Bronchial epithelial cell (primary cell): ENCODE data around the gene GPR62. TPM values are rescaled to one million over a fixed set of nuclear protein-coding genes. Genes with fewer than 3 reads are reported as not detected.

Experiments used
- DNase-seq: peaks from one replicate; pipeline ENCODE4 v3.0.0-alpha.2; 2010; ENCODE audit warnings: low read depth
- FAIRE-seq: peaks from 2 replicates; lab custom pipeline; 2011; peaks lifted over from hg19 to GRCh38; lab: Jason Lieb, UNC
- H3K27me3 ChIP-seq: 2 replicates; pipeline ENCODE4 v1.5.1; 2011; ENCODE audit warnings: low read length; ENCODE audit not compliant: control insufficient read depth, insufficient read depth
- H3K36me3 ChIP-seq: 2 replicates; pipeline ENCODE4 v1.5.1; 2011; ENCODE audit warnings: low read length; ENCODE audit not compliant: control insufficient read depth, insufficient read depth
- H3K4me3 ChIP-seq: 2 replicates; pipeline ENCODE4 v1.5.1; 2011; ENCODE audit warnings: mild to moderate bottlenecking, low read depth, low read length, control low read depth
- CTCF ChIP-seq: IDR thresholded peaks from 2 replicates; pipeline ENCODE4 v1.5.1; 2011; ENCODE audit warnings: mild to moderate bottlenecking, moderate library complexity, low read length, control low read depth, inconsistent platforms; ENCODE audit not compliant: insufficient read depth, severe bottlenecking
- total RNA-seq: library from RNA; depleted of rRNA; stranded (reverse); fragments of >200 nt; gene quantifications from 2 replicates; pipeline ENCODE4 v1.2.1, GENCODE V29; 2014

GPR62 gene
- total RNA-seq, 1 donor from 2014 or later: not detected

- no peaks in the 10 kb centered on the region for H3K27me3 ChIP-seq
- no peak for FAIRE-seq
- no peak overlapping the region for H3K4me3 ChIP-seq
- DNase-seq: no peak
- no peak for TF ChIP-seq CTCF
- H3K36me3 ChIP-seq: no peaks in the 10 kb centered on the region
These were observed 51.6 kb downstream of the GPR62 start for GRCh38 chr3:52006820-52007133.

Other genes with a start within 250 kb of the GPR62 start
- gene GRM2, start 248.3 kb upstream of the GPR62 start, total RNA-seq: under 0.01 TPM in 2 replicates
- not detected in 2 replicates for gene IQCF6, start 176.1 kb upstream of the GPR62 start, total RNA-seq
- gene IQCF2, start 93.8 kb upstream of the GPR62 start, total RNA-seq: not detected in 2 replicates
- 0.53 TPM in 1 of 2 replicates, not detected in the other for gene IQCF5, start 79.8 kb upstream of the GPR62 start, total RNA-seq
- not detected in 2 replicates for gene IQCF1, start 52.0 kb upstream of the GPR62 start, total RNA-seq
- gene RRP9, start 13.5 kb upstream of the GPR62 start, total RNA-seq: 27.1 and 70.8 TPM in 2 replicates
- 3.6 and 5.0 TPM in 2 replicates for gene PARP3, start 13.0 kb upstream of the GPR62 start, total RNA-seq
- 15.3 and 25.0 TPM in 2 replicates for gene PCBP4, start 12.1 kb downstream of the GPR62 start, total RNA-seq
- gene ABHD14B, start 18.7 kb downstream of the GPR62 start, total RNA-seq: 17.7 and 18.4 TPM in 2 replicates
- 0.79 and 2.3 TPM in 2 replicates for gene ABHD14A, start 19.7 kb downstream of the GPR62 start, total RNA-seq
- gene ACY1, start 28.2 kb downstream of the GPR62 start, total RNA-seq: 69.2 and 81.3 TPM in 2 replicates
- gene RPL29, start 40.5 kb downstream of the GPR62 start, total RNA-seq: 1,196 and 1,940 TPM in 2 replicates
- gene DUSP7, start 101.2 kb downstream of the GPR62 start, total RNA-seq: 38.2 and 42.4 TPM in 2 replicates
- 1.8 and 3.3 TPM in 2 replicates for gene POC1A, start 199.0 kb downstream of the GPR62 start, total RNA-seq
- 32.1 and 66.7 TPM in 2 replicates for gene ALAS1, start 242.8 kb downstream of the GPR62 start, total RNA-seq